Stimulated activated CD4-positive, alpha-beta T cell treated with anti-CD3 and anti-CD28 coated beads, Interleukin-2, amount 100 ng/mL, for 24 hours (primary cell): Measurements from ENCODE around the gene MID1.

Source experiments
- DNase-seq, 2 donors: peaks; one replicate each; pipeline ENCODE4 v3.0.0-alpha.2; 2020

The MID1 gene

GRCh38 chrX:10620121-10620699 lies at the start of gene MID1:
MID1 (minus strand) TSS chrX:10620585; CDS start chrX:10567547, 53,038 bp downstream.
- DNase-seq, result peak in 1 of 2 donors; percentile 7

GRCh38 chrX:10667143-10667542 lies 46.8 kb upstream of the MID1 start:
- DNase-seq, result no peak

DNA sequence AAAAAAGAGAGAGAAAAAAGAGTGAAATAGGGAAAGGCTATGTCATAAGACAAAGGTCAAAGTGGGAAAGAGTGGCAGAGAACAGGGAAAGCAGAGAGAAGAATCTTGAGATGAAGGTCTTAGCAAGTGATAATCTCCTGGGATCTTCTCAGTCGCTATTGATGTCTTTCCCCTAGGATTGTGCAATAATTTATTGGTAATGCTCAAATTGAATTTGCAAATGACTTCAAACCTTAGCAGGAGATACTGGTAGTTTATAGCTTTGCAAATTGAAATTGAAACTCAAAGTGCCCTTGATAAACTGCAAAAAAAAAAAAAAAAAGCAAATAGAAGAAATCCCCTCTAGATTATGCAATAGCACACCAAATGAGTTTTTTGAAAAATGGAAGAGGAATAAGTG lies 45.7 kb upstream of the MID1 start:
- no peak for DNase-seq

DNA sequence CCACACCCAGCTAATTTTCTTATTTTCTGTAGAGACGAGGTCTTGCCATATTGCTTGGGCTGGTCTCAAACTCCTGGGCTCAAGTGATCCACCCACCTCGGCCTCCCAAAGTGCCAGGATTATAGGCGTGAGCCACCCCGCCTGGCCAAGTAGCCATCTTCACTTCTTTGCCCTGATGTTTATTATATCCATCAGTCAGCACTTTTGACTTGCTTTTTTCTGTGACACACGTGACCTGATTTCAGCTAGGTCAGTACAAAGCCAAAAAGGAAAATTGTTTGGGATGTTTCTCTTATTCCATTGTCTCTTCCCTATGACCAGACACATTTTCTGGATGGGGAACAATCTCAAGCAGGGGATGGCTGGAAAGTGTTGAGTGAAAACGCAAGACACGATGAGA lies 45.3 kb upstream of the MID1 start:
- DNase-seq, result no peak

- no peak for DNase-seq
These were observed 39.8 kb upstream of the MID1 start for GRCh38 chrX:10660171-10660570.

- DNase-seq, result no peak
These were observed 35.8 kb upstream of the MID1 start for GRCh38 chrX:10656214-10656613.

- no peak for DNase-seq
These were observed 34.6 kb upstream of the MID1 start for GRCh38 chrX:10654960-10655359.

DNA sequence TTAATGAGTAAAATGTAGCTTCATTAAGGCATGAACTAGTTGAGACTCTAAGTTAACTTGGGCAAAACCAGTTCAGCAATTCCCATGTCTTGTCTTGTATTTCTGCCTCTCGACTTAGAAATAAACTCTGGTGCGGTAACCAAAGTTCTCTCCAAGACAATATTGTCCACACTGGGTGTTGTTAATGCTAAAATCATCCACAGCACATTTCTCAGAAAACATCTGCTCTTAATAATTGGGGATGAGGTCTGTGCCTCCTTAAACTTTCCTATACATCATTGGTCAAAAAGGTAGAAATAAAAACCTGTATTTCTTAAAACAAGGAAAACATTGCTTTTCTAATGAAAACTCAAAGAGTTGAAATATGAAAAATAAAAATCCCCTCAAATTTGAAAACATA lies 32.9 kb upstream of the MID1 start:
- no peak for DNase-seq

DNA sequence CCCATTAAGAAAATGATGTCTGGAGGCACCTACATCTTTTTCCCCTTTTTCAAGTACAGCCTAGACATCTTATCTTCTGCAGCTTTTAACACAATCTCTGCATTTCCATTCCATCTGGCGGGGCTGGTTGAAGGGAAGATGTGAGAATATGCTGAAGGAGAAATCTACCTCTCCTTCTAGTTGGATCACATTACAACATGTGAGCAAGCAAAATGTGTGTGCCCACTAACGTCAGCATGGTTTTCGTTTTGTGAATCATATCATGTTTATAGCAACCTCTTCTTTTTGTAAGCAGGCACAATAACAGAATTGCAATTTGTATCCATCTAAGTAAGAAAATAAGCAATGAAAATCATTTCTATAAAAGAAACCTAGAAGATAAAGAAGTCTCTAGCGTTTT lies 28.9 kb upstream of the MID1 start:
- DNase-seq, result no peak

GRCh38 chrX:10648614-10649013 lies 28.2 kb upstream of the MID1 start:
- DNase-seq, result no peak

DNA sequence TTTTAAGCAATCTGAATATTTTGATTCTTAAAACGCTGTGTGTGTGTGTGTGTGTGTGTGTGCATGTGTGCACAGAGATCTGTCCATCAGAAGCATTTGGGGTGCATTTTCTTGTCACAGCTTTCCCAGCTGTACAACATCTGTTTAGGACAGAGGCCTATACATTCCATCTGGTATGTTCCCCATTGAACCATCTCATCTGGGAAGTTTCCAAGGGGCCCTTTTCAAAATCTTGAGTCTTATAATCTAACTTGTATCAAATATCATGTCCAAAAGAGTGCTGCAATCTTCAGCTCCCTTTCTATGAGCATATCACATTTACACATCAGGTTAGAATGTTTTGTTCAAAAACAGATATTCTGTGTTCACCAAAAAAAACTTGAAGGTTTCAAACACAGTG lies 16.5 kb upstream of the MID1 start:
- no peak for DNase-seq

- no peak for DNase-seq
These were observed 16.0 kb upstream of the MID1 start for GRCh38 chrX:10636337-10636736.

DNA sequence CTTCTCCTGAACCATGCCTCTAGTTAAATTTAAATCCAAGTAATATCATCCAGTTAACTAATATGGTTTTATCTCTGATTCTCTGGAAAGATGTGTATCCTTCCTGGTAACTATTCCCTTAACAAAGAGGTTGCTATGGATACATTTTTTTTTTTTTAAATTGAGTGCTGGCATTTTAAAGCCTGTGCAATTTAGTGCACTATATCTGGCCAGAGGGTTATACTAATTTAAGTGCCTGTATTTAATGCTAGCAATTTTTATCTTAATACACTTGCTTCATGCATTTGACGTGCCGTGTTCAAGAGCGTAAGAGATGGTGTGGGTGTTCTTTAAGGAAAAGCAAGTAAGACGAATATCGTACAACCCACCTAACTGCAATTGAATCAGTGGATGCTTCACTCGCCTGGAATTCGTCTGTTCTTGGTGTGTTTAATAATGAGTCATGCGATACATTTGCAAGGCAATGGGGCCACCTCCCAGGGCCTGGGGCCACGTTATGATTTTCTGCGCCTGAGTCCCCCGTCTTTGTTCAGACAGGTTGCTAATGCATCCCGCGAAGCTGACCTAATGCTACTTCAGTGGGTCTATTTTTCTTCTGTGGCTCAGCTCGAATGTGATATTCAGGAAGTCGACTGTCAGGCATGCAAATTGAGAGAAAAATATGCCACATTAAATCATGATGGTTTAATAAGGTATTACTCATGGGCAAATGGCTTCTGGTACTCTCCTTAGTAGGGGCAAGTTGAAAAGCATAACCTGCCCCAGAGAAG lies 14.2 kb upstream of the MID1 start:
- no peak for DNase-seq

- no peak for DNase-seq
These were observed 13.3 kb upstream of the MID1 start for GRCh38 chrX:10633722-10634121.

GRCh38 chrX:10631416-10632145 lies 11.2 kb upstream of the MID1 start:
- no peak for DNase-seq

DNA sequence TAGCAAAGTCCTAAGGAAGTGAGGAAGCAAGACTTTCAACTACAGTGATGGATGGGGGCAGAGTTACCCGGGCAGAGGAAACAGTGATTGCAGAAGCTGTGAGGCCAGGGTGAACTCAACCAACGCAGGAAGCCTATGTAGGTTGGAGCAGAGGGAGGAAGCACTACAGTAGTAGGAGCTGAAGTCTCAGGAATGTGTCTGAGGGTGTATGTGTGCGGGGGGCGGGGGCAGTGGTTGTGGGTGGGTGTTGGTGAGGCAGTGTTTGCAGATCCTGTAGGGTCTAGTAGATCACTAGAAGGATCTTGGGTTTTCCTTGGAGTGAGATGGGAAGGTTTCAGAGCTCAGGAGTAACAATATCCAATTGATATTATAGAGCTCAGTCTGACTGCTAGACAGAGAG lies 9.9 kb upstream of the MID1 start:
- no peak for DNase-seq

GRCh38 chrX:10629905-10630304 lies 9.5 kb upstream of the MID1 start:
- no peak for DNase-seq

- DNase-seq, result no peak
These were observed 8.5 kb upstream of the MID1 start for GRCh38 chrX:10628906-10629305.

- DNase-seq, result no peak
These were observed 1.8 kb upstream of the MID1 start for GRCh38 chrX:10622197-10622596.

- DNase-seq, result no peak
These were observed 849 bp downstream of the MID1 start for GRCh38 chrX:10619425-10620046.

- no peak for DNase-seq
These were observed 1.4 kb downstream of the MID1 start for GRCh38 chrX:10618961-10619360.

DNA sequence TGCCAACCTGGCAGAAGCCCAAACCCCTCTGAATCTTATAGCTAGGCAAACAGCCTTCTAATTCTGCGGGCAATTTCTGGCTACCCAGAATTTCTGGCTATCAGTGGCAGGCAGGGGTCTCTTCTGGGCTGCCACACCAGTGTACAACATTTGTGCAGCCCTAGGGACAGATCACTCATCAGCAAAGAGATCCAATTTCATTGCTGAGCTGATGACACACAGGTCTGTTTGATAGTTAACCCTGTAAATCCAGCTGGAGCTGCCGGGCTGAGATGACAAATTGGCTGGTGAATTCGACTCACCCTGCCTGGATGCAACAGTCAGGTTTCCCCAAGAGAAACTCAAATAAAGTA lies 2.4 kb downstream of the MID1 start:
- DNase-seq, result no peak

DNA sequence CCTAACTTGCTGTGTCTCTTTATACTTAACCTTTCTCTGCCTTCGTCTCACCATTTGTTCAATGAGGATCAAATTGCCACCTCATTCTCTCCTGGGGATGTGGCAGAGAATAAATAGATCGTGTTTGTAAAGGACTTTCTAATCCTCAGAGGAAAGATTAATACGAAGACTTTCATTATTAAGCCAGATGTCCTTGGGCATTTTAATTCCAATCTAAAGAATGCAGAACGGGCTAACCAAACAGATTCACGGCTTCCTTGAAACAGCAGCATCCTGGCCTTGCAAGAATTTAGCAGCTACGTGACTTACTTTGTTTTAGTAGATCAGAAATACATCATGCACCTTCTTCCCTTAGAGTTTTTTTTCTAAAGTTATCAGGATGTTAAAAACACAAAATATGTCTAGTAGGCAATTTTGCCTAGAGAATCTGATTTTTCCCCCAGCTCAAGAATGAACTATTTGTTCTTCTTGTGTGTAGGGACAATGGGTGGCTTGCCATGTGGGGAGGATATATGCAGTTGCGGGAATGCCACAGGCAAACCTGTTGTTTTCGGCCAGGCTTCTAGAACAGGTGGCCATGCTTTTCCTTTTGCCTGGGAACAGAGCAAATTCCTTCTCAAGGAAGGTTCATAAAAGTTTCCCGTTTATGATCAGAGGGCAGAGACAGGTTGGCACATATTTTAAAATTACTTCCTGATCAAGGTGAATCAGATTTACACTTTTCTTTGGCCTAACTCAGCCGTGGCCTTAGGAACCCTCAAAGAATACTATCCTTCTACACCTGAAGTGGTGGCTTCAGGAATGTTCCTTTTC lies 3.0 kb downstream of the MID1 start:
- no peak for DNase-seq
